Stimulated activated naive B cell treated with anti-CD40 and anti-IgM and Interleukin-4, amounts not matched to agents 10 μg/mL and 1 μg/mL and 100 μg/mL, for 72 hours (primary cell): ENCODE data around the gene TKFC.
"Not testable (repeated sequence)": the region's sequence is repeated elsewhere in the genome, so short reads cannot be mapped to it uniquely, and the experiment has no call there.

ENCODE experiments used
- ATAC-seq, 2 donors: fragments of 150-1000 bp; cut with Tn5 transposase; replicated peaks; 2 replicates each; pipeline ENCODE4 v1.10.0; 2021; ENCODE audit warnings: moderate library complexity in 1 of 2
- DNase-seq: peaks from one replicate; pipeline ENCODE4 v3.0.0; 2021
- H3K27ac Mint-ChIP-seq: one replicate; pipeline ENCODE4 v1.8.0; 2022; ENCODE audit warnings: mild to moderate bottlenecking, mixed read lengths
- H3K27me3 Mint-ChIP-seq, 2 donors: one replicate each; pipeline ENCODE4 v1.8.0; 2022; ENCODE audit warnings: mixed read lengths in 2 of 2
- H3K36me3 Mint-ChIP-seq, 2 donors: one replicate each; pipeline ENCODE4 v1.8.0; 2022; ENCODE audit warnings: mixed read lengths in 2 of 2, mild to moderate bottlenecking in 1 of 2
- H3K4me1 Mint-ChIP-seq, 2 donors: one replicate each; pipeline ENCODE4 v1.8.0; 2022; ENCODE audit warnings: mixed read lengths in 2 of 2, mild to moderate bottlenecking in 1 of 2
- H3K4me3 Mint-ChIP-seq, 2 donors: one replicate each; pipeline ENCODE4 v1.8.0; 2022; ENCODE audit warnings: mild to moderate bottlenecking in 2 of 2, mixed read lengths in 2 of 2, moderate library complexity in 1 of 2
- H3K9me3 Mint-ChIP-seq, 2 donors: one replicate each; pipeline ENCODE4 v1.8.0; 2022; ENCODE audit warnings: mixed read lengths in 2 of 2, mild to moderate bottlenecking in 1 of 2

Gene TKFC

DNA sequence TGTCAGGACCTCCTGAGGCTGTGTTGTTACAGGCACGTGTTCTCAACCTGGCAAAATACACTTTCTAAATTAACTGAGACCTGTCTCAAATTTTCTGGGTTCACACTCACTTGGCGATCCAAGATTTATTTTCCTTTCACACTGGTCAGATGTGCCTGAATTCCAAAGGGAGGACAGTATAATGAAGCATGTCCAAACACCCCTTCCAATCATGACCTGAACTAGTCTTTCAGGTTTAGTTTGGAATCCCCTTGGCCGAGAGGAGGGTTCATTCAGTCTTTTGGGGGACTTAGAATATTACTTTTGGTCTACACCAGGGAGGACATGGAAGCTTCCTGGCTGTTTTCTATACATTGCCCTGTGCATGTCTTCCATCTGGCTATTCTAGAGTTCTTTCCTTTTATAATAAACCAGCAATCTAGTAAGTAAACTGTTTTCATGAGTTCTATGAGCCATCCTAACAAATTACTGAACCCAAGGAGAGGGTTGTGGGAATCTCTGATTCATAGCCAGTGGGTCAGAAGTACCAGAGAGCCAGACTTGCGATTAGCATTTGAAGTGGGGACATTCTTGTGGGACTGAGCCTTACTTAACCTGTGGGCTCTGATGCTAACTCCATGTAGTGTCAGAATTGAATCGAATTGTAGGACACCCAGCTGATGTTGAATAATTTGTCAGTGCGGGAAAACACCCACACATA lies 44.6 kb downstream of the TKFC start:
- no peak for DNase-seq
- ATAC-seq = no peak
- H3K4me3 Mint-ChIP-seq = no peak overlapping the region
- H3K27ac Mint-ChIP-seq = no peak overlapping the region
- peaks cover 4 to 10% of the 10 kb centered on the region in 2 donors for H3K4me1 Mint-ChIP-seq
- peaks cover 16 to 27% of the 10 kb centered on the region in 2 donors for H3K36me3 Mint-ChIP-seq
- H3K27me3 Mint-ChIP-seq = no peaks in the 10 kb centered on the region
- H3K9me3 Mint-ChIP-seq = no peaks in the 10 kb centered on the region

DNA sequence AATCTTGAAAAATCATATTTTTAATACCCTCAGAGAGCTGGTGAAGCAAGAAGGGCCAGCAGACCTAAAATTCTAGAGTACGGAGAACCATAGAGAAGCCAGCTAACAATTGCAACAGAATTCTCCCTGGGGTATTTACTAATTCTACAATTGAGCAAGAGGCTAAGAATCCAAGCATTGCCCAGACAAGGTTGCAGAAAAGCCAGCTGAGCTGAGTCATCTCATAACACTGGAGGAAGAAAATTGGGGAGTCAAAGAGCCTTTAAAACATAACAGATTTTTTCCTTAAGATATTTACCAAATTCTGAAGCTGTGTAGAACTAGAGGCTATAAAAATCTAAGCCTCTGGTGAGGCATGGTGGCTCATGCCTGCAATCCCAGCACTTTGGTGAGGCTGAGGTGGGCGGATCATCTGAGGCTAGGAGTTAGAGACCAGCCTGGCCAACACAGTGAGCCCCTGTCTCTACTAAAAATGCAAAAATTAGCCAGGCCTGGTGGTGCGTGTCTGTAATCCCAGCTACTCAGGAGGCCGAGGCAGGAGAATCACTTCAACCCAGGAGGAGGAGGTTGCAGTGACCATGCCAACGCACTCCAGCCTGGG lies 45.8 kb downstream of the TKFC start:
- Mint-ChIP-seq H3K36me3 (peaks cover 14 to 23% of the 10 kb centered on the region in 2 donors), H3K27me3 (no peaks in the 10 kb centered on the region), H3K4me3 (no peak overlapping the region), H3K27ac (no peak overlapping the region), H3K9me3 (no peaks in the 10 kb centered on the region), H3K4me1 (peaks cover 4 to 10% of the 10 kb centered on the region in 2 donors)
- ATAC-seq = no peak
- no peak for DNase-seq

DNA sequence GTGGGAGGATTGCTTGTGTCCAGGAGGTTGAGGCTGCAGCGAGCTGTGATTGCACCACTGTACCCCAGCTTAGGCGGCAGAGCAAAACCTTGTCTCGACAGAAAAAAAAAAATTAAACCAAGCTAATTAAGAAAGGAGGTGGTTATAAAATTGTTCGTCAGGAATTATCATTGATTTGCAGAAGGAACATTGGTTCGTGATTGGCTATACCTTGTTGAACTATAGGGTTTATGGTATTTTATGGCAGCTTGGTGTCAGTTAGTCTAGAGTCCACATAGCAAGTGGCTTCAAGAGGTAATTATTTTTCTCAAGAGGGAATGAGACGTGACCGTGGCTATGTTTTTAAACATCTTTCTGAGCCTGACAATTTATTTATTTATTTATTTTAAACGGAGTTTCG lies 47.9 kb downstream of the TKFC start:
- H3K36me3 Mint-ChIP-seq = peaks cover 10 to 20% of the 10 kb centered on the region in 2 donors
- H3K9me3 Mint-ChIP-seq = no peaks in the 10 kb centered on the region
- ATAC-seq = no peak
- H3K27me3 Mint-ChIP-seq = no peaks in the 10 kb centered on the region
- no peak for DNase-seq
- H3K4me1 Mint-ChIP-seq = peaks cover 6 to 20% of the 10 kb centered on the region in 2 donors
- no peak overlapping the region for H3K27ac Mint-ChIP-seq
- no peak overlapping the region for H3K4me3 Mint-ChIP-seq

DNA sequence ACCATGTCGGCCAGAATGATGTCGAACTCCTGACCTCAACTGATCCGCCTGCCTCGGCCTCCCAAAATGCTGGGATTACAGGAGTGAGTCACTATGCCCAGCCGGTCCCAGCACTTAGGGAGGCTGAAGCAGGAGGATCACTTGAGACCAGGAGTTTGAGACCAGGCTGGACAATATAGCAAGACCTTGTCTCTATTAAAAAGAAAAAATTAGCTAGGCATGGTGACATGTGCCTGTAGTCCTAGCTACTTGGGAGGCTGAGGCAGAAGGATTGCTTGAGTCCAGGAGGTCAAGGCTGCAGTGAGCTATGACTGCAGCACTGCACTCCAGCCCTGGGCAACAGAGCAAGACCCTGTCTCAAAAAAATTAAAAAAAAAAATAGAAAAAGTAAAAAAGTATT lies 50.8 kb downstream of the TKFC start:
- DNase-seq, H3K27me3 Mint-ChIP-seq, H3K9me3 Mint-ChIP-seq, H3K36me3 Mint-ChIP-seq, H3K4me3 Mint-ChIP-seq, ATAC-seq, H3K27ac Mint-ChIP-seq: not testable (repeated sequence)
- H3K4me1 Mint-ChIP-seq = peaks cover 4 to 20% of the 10 kb centered on the region in 2 donors

DNA sequence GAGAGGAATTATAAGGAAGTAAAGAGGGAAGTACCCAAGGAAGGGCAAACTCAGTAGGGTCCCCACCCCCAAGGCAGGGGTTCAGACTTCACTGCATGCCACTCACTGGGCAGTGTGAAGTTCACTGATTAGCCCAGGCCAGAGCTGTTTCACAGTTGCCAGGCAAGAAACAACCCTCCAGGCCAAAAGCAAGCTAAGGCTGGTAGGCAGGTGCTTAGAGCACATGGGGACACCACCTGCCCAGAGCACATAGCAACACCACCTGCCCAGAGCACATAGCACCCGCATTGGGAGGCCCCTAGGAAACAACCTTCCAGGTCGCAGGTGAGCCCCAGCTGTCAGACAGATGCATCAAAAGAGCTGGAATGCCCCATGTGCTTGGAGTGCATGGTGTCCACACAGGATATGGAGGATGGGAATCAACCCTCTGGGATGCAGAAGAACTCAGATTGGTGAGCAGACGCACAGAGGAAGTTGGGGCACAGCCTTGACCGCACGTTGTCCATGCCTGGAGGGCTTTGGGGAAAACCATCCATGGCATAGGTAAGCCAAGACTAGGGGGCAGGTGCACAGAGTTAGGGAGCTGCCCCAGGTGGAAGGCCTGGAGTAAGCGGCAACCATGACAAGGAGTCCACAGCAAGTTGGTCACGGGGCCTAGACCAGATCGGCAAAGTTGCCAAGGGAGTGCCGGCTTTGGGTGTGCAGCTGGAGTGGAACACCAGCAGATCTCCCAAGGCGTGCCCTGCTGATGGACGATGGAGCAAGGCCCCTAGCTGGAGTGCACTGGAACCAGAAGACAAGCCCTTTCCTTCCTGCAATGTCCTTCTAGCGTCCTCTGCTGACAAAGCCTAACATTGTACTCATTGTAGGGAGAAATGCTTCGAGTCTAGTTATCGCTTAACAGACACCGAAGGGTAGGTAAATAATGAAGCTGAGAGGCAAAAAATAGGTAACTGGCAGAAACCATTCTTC lies 51.5 kb downstream of the TKFC start:
- H3K9me3 Mint-ChIP-seq = no peaks in the 10 kb centered on the region
- DNase-seq (no peak), ATAC-seq (no peak)
- H3K4me3 Mint-ChIP-seq = no peak overlapping the region
- peaks cover 0 to 5% of the 10 kb centered on the region in 2 donors for H3K36me3 Mint-ChIP-seq
- no peak overlapping the region for H3K27ac Mint-ChIP-seq
- H3K4me1 Mint-ChIP-seq = peaks cover 4 to 20% of the 10 kb centered on the region in 2 donors
- no peaks in the 10 kb centered on the region for H3K27me3 Mint-ChIP-seq

DNA sequence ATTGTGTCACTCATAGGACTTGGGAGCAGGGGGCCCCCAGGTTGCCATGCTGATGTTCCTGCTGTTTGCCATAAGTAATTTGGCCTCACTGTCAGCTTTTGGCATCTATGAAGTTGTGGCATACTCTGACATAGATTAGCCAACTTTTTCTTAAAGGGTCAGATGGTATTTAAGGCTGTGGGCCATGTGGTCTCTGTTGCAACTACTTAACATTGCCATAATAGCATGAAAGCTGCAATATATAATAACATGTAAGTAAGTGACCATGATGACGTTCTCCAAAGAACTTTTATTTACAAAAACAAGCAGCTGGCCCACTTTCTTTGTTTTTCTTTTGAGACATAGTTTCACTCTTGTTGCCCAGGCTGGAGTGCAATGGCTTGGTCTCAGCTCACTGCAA lies 57.1 kb downstream of the TKFC start:
- peaks cover 7 to 10% of the 10 kb centered on the region in 2 donors for H3K36me3 Mint-ChIP-seq
- no peak overlapping the region for H3K27ac Mint-ChIP-seq
- peaks cover 16 to 37% of the 10 kb centered on the region in 2 donors for H3K4me1 Mint-ChIP-seq
- H3K9me3 Mint-ChIP-seq = no peaks in the 10 kb centered on the region
- no peaks in the 10 kb centered on the region for H3K27me3 Mint-ChIP-seq
- ATAC-seq = no peak
- no peak overlapping the region for H3K4me3 Mint-ChIP-seq
- no peak for DNase-seq

DNA sequence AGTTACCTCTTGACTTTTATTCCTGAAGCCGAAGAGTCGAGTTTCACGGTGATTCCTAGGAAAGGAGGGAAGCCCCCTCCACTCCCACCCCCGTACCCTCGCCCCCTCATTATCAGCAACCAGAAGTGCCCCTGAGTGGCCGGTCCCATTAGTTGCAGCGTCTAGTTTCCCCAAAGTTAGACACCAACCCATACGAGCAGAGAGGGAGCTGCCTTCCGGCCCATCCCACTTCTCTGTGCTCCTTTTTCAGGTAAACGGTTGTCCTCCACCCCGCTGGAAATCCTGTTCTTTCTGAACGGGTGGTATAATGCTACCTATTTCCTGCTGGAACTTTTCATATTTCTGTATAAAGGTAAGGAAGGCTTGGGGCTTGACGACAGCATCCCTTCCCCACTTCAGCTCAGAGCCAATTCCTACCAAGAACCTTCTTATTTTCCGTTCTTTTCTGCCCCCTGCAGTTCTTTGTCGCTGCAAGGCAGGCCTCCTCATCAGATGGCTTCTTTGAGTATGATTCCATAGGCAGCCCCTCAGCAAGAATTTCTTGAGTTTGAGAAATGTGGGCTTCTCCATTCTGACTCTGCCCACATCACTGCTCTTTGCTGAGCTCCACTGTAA lies 60.1 kb downstream of the TKFC start:
- no peak for DNase-seq
- H3K4me1 Mint-ChIP-seq = peaks cover 16 to 30% of the 10 kb centered on the region in 2 donors
- H3K27ac Mint-ChIP-seq = peak overlapping the region; percentile 95
- H3K27me3 Mint-ChIP-seq = no peaks in the 10 kb centered on the region
- H3K9me3 Mint-ChIP-seq = no peaks in the 10 kb centered on the region
- peak overlapping the region; percentile 95 to 98 for H3K4me3 Mint-ChIP-seq
- peaks cover 16 to 17% of the 10 kb centered on the region in 2 donors for H3K36me3 Mint-ChIP-seq
- peak; percentile 44 to 45 for ATAC-seq
